Stomach (tissue), 9 donors: ENCODE measurements around the gene CD99L2. TPM values are rescaled to one million over a fixed set of nuclear protein-coding genes. Genes with fewer than 3 reads are reported as not detected.
"Not testable (repeated sequence)": the region's sequence is repeated elsewhere in the genome, so short reads cannot be mapped to it uniquely, and the experiment has no call there.

Source experiments
- DNase-seq, 2 donors: peaks; one replicate each; pipeline versions ENCODE4 v3.0.0 to v3.0.0-alpha.2; 2013 to 2019
- H3K27ac ChIP-seq, 5 donors: fragments of 200-600 bp in 4 of 5; sonication (generic) in 4 of 5; one replicate each; pipeline ENCODE4 v1.5.1; 2013 to 2019; ENCODE audit warnings: mild to moderate bottlenecking in 1 of 5, moderate library complexity in 1 of 5
- H3K27me3 ChIP-seq, 3 donors: fragments of 200-600 bp; sonication (generic); one replicate each; pipeline ENCODE4 v1.5.1; 2017 to 2019; ENCODE audit warnings: mixed run types in 1 of 3
- H3K36me3 ChIP-seq, 4 donors: fragments of 200-600 bp; sonication (generic); 1 replicate in 3 of 4; 2 replicates in 1 of 4; pipeline ENCODE4 v1.5.1; 2016 to 2019
- H3K4me1 ChIP-seq, 4 donors: fragments of 200-600 bp; sonication (generic); one replicate each; pipeline ENCODE4 v1.5.1; 2016 to 2019
- H3K4me3 ChIP-seq, 4 donors: fragments of 200-600 bp; sonication (generic) in 3 of 4; one replicate each; pipeline ENCODE4 v1.5.1; 2016 to 2019; ENCODE audit warnings: mild to moderate bottlenecking in 1 of 4
- H3K9me3 ChIP-seq, 4 donors: fragments of 200-600 bp; sonication (generic); one replicate each; pipeline ENCODE4 v1.5.1; 2016 to 2019
- EP300 ChIP-seq: sonication (generic); formaldehyde crosslinking; IDR thresholded peaks from one replicate; pipeline ENCODE4 v1.6.1; 2017; ENCODE audit warnings: antibody characterized with exemption
- POLR2A ChIP-seq, 4 donors: fragments of 450-650 bp; IDR thresholded peaks; one replicate each; pipeline ENCODE4 v1.6.1; 2016; ENCODE audit warnings: antibody characterized with exemption in 4 of 4, control low read depth in 2 of 4, mild to moderate bottlenecking in 1 of 4, moderate library complexity in 1 of 4
- POLR2AphosphoS5 ChIP-seq, 3 donors: sonication (generic); formaldehyde crosslinking; IDR thresholded peaks; one replicate each; pipeline ENCODE4 v1.6.1; 2016; ENCODE audit warnings: antibody characterized with exemption in 3 of 3
- WGBS, 5 donors: extraction: QIAGEN DNeasy Blood & Tissue Kit in 3 of 5; methylation state at CpG; one replicate each; pipeline versions ENCODE4 v1.1.5 to v1.1.7; 2013 to 2018; 5-methylcytosine and 5-hydroxymethylcytosine counted together
- intact Hi-C: fragments of 100-400 bp; cut with DNase I; formaldehyde crosslinking; loops from one replicate; pipeline ENCODE4 v1.15.1; 2023; ENCODE audit warnings: low total_unique reads
- polyA plus RNA-seq, 3 donors: library from polyadenylated mRNA; stranded (reverse); fragments of 200-250 nt; gene quantifications; one replicate each; pipeline ENCODE4 v1.2.3, GENCODE V29; 2013
- total RNA-seq, 5 donors: library from RNA; depleted of rRNA; stranded (reverse); fragments of >200 nt; gene quantifications; one replicate each; pipeline versions ENCODE4 v1.1.0 to v1.2.3, GENCODE V29; 2014 to 2016
- TF ChIP-seq, protein P1 (sequence below), 7 experiments: fragments of 450-650 bp in 4 of 7; fragments of 200-600 bp in 3 of 7; sonication (generic) in 3 of 7; IDR thresholded peaks; one replicate each; pipeline ENCODE4 v1.5.1; 2016 to 2019; ENCODE audit warnings: antibody characterized with exemption in 7 of 7, control low read depth in 2 of 7, mild to moderate bottlenecking in 1 of 7
- donor health status: healthy with polysubstance abuse.
- donor health status: Bipolar disorder and iron deficiency.
- donor health status: healthy.

CD99L2 gene
- total and polyA plus RNA-seq, 8 donors: 3.5 to 40.6 (median 13.7) TPM

DNA sequence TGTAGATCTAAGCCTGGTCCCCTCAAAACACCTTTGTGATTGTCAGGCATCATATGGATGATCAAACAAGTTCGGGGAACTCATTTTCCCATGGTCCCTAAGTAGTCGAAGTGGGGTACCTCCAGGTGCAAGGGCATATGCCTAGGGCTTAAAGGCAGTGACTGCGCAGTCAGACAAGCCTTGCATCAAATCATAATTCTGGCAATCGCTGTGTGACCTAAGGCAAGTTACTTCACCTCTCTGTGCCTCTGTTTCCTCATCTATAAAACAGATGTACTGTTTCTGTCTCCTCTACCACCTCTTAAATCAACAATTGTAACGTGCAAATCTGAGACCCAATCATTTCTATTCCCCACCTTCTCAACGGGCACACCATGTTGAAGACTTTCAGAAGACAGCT is 1.8 kb downstream of the CD99L2 start:
- Histone ChIP-seq H3K4me3 (no peak overlapping the region), H3K27me3 (no peaks in the 10 kb centered on the region), H3K27ac (no peak overlapping the region), H3K36me3 (no peaks in the 10 kb centered on the region), H3K9me3 (no peaks in the 10 kb centered on the region), H3K4me1 (peaks cover 0 to 8% (median 3%) of the 10 kb centered on the region in 4 donors)
- TF ChIP-seq POLR2AphosphoS5 (IDR thresholded peaks at IDR 0.05) (no peak), EP300 (no peak), POLR2A (IDR thresholded peaks at IDR 0.05) (no peak)
- TF ChIP-seq, protein P1, sequence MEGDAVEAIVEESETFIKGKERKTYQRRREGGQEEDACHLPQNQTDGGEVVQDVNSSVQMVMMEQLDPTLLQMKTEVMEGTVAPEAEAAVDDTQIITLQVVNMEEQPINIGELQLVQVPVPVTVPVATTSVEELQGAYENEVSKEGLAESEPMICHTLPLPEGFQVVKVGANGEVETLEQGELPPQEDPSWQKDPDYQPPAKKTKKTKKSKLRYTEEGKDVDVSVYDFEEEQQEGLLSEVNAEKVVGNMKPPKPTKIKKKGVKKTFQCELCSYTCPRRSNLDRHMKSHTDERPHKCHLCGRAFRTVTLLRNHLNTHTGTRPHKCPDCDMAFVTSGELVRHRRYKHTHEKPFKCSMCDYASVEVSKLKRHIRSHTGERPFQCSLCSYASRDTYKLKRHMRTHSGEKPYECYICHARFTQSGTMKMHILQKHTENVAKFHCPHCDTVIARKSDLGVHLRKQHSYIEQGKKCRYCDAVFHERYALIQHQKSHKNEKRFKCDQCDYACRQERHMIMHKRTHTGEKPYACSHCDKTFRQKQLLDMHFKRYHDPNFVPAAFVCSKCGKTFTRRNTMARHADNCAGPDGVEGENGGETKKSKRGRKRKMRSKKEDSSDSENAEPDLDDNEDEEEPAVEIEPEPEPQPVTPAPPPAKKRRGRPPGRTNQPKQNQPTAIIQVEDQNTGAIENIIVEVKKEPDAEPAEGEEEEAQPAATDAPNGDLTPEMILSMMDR (IDR thresholded peaks at IDR 0.05): no peak
- no peak for DNase-seq
- intact Hi-C loops: no loop called here
- WGBS, 5 donors: 85 to 97% (median 93%) methylated on average over 5 to 6 of the region's 6 CpGs

DNA sequence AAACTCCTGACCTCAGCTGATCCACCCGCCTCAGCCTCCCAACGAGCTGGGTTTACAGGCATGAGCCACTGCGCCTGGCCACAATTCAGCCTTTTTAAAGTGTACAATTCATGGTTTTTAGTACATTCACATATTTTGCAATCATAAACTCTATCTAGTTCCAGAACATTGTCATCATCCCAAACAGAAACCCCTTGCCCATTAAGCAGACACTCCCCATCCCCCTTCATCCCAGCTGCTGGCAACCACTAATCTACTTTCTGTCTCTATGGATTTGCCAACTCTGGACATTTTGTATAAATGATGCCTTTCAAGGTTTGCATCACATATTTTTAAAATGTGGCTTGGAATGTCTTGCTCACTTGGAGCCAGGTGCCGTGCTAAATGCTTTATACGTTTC is 4.5 kb downstream of the CD99L2 start:
- intact Hi-C loops: no loop called here
- TF ChIP-seq POLR2AphosphoS5 (IDR thresholded peaks at IDR 0.05) (no peak), EP300 (no peak), POLR2A (IDR thresholded peaks at IDR 0.05) (no peak)
- Histone ChIP-seq H3K9me3 (no peaks in the 10 kb centered on the region), H3K27ac (no peak overlapping the region), H3K36me3 (no peaks in the 10 kb centered on the region), H3K4me3 (no peak overlapping the region), H3K4me1 (peaks cover 0 to 8% (median 3%) of the 10 kb centered on the region in 4 donors), H3K27me3 (no peaks in the 10 kb centered on the region)
- DNase-seq: no peak
- 83 to 96% (median 93%) methylated on average over 5 of the region's 5 CpGs for WGBS, 5 donors

DNA sequence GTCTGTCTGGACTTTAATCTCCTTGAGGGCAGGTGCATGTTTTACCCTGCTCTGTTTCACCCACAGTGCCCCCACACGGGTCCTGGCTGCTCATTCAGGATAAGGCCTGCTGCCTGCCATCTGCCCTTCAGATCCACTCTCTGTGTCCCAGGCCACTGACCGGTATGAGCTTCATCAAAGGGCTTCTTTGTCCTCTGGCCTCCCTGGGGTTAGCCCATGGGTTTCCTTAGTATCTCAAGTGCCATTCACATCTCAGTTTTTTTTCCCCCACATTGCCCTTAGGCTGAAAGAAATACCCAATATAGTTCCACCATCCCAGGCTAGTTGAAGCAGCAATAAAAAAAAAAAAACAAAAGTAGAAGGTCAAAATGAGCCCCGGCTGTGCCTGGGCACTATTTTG is 9.3 kb downstream of the CD99L2 start:
- H3K36me3 ChIP-seq: no peaks in the 10 kb centered on the region
- H3K4me1 ChIP-seq: no peaks in the 10 kb centered on the region
- no peaks in the 10 kb centered on the region for H3K27me3 ChIP-seq
- TF ChIP-seq EP300: no peak
- no peak for TF ChIP-seq POLR2AphosphoS5 (IDR thresholded peaks at IDR 0.05)
- TF ChIP-seq POLR2A (IDR thresholded peaks at IDR 0.05): no peak
- TF ChIP-seq, protein P1 (IDR thresholded peaks at IDR 0.05): no peak
- no peaks in the 10 kb centered on the region for H3K9me3 ChIP-seq
- no peak for DNase-seq
- no peak overlapping the region for H3K4me3 ChIP-seq
- intact Hi-C loops: no loop called here
- H3K27ac ChIP-seq: no peak overlapping the region
- 74 to 92% (median 86%) methylated on average over 3 of the region's 3 CpGs for WGBS, 5 donors

DNA sequence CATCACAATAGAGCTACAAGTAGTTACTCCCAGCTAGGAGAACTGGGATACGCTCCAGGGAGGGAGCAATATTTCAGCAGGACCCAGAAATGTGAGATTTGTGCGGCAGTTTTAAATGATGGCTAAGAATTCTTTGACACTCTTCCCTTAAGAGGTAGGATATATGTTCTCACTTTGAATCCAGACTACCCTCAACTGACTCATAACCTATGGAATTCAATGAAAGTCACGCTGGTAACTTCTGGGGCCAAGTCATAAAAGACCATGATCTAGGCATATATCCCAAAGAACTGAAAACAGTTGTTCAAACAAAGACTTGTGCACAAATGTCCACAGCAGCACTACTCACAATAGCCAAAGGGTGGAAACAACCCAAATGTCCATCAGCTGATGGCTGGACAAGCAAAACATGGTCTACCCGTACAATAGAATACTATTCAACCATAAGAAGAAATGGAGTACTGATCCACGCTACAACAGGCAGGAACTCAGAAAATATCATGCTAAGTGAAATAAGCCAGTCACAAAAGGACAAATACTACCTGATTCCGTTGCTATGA is 10.5 kb downstream of the CD99L2 start:
- no peak for DNase-seq
- Histone ChIP-seq H3K27me3 (no peaks in the 10 kb centered on the region), H3K36me3 (no peaks in the 10 kb centered on the region), H3K9me3 (no peaks in the 10 kb centered on the region), H3K4me1 (no peaks in the 10 kb centered on the region), H3K4me3 (no peak overlapping the region), H3K27ac (no peak overlapping the region)
- 82 to 98% (median 97%) methylated on average over 6 of the region's 6 CpGs for WGBS, 5 donors
- intact Hi-C loops: no loop called here
- no peak for TF ChIP-seq EP300
- no peak for TF ChIP-seq POLR2AphosphoS5 (IDR thresholded peaks at IDR 0.05)
- no peak for TF ChIP-seq POLR2A (IDR thresholded peaks at IDR 0.05)
- TF ChIP-seq, protein P1 (IDR thresholded peaks at IDR 0.05): no peak

DNA sequence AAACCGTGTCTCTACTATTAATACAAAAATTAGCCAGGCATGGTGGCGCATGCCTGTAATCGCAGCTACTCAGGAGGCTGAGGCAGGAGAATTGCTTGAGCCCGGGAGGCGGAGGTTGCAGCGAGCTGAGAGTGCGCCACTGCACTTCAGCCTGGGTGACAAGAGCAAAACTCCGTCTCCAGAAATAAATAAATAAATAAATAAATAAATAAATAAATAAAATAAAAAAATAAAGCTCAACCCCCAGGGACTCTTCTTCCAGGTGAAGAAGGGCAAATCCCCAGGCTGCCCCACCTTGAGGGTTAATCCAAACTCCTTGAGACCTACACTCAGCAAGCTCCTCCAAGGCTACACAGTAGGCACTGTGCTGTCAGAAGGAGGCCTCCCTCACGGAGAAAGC is 11.2 kb downstream of the CD99L2 start:
- H3K9me3 ChIP-seq, H3K27me3 ChIP-seq, DNase-seq, H3K4me3 ChIP-seq, intact Hi-C loops, H3K4me1 ChIP-seq, H3K27ac ChIP-seq, H3K36me3 ChIP-seq: not testable (repeated sequence)
- 83 to 100% (median 95%) methylated on average over 9 of the region's 9 CpGs for WGBS, 5 donors
